ENCODE measurements around the gene XRCC1. TPM values are rescaled to one million over a fixed set of nuclear protein-coding genes. Genes with fewer than 3 reads are reported as not detected.

XRCC1 gene
- total and polyA plus RNA-seq, 4 experiments from 2014 or later = 16.3 to 41.0 (median 31.2) TPM

DNA sequence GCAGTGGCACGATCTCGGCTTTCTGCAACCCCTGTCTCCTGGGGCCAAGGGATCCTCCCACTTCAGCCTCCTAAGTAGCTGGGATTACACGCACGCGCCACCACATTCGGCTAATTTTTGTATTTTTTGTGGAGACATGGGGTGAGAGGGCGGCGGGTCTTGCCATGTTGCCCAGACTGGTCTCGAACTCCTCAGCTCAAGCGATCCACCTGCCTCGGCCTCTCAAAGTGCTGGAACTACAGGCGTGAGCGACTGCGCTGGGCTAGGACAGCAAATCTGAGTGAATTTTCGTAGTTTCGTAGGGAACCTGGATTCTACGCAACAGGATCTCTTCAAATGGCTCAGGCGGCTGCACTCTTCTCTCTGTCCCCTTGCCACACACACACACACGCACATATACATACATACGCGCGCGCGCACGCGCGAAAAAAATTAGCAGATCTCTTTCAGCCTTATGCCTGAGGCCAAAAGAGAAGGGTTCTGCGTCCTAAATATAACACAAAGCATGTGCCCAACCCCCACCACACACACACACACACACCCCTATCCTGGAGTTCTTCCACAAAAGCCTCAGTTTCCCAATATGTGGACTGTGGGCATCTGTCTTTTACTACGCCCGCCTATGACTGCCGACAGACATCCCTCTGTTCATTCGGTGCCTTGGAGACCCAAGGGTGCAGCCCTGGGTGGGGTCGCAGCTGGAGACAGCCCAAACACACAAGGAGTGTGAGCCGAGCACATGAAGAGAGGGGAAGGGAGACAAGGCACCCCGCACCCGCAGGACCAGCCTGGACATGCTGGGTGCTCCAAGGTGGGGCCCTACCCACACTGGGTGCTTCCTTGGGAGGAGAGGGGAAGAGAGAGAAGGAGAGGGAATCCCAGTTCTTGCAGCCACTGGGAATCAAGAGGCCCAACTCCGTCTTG lies 890 bp upstream of the XRCC1 start:
- no peaks in the 10 kb centered on the region for H3K27me3 ChIP-seq (ENCODE audit: insufficient read depth, low read length)
- Mint-ChIP-seq H3K4me1 (peaks cover 15 to 65% (median 31%) of the 10 kb centered on the region in 4 donors), H3K36me3 (peaks cover 5 to 18% of the 10 kb centered on the region in 2 donors), H3K4me3 (peak overlapping the region; percentile 61 to 97 (median 96)), H3K9me3 (no peaks in the 10 kb centered on the region), H3K27me3 (peaks cover 0 to 2% of the 10 kb centered on the region in 2 donors), H3K27ac (peak overlapping the region; percentile 68 to 99 (median 98))
- H3K4me1 ChIP-seq (ENCODE audit: insufficient read depth, low read length) = peaks cover 23% of the 10 kb centered on the region
- H3K36me3 ChIP-seq (ENCODE audit: insufficient read depth, low read length) = no peaks in the 10 kb centered on the region
- ChIA-PET POLR2A (ENCODE audit: partially characterized antibody) (interaction anchor here (3.3 to 4.1 kb wide), 3 partner anchors 13 to 21 kb away, joined by 25 to 49 read pairs (median 29); partner anchors contain the start of genes IRGQ and ZNF576), CTCF (ENCODE audit: partially characterized antibody) (interaction anchor here (1.9 to 3.3 kb wide), 3 partner anchors 11 to 20 kb away, joined by 5 to 48 read pairs (median 31); partner anchors contain the start of genes IRGQ and ZNF576)
- peak overlapping the region in 1 of 2 donors; percentile 58 for H3K4me3 ChIP-seq (ENCODE audit: low read length in 2 of 2)
- peak overlapping the region; percentile 42 for H3K27ac ChIP-seq (ENCODE audit: low read depth, low read length)
- no peak for DNase-seq
- intact Hi-C loops (cut with micrococcal nuclease) = loop anchor here (1.0 to 5.0 kb wide), 5 partner anchors 14 to 72 kb away; partner anchors contain the start of genes IRGQ, PHLDB3, ZNF428 and ZNF575
- H3K9me3 ChIP-seq (ENCODE audit: control insufficient read depth in 1 of 2, low read length in 2 of 2) = no peaks in the 10 kb centered on the region

DNA sequence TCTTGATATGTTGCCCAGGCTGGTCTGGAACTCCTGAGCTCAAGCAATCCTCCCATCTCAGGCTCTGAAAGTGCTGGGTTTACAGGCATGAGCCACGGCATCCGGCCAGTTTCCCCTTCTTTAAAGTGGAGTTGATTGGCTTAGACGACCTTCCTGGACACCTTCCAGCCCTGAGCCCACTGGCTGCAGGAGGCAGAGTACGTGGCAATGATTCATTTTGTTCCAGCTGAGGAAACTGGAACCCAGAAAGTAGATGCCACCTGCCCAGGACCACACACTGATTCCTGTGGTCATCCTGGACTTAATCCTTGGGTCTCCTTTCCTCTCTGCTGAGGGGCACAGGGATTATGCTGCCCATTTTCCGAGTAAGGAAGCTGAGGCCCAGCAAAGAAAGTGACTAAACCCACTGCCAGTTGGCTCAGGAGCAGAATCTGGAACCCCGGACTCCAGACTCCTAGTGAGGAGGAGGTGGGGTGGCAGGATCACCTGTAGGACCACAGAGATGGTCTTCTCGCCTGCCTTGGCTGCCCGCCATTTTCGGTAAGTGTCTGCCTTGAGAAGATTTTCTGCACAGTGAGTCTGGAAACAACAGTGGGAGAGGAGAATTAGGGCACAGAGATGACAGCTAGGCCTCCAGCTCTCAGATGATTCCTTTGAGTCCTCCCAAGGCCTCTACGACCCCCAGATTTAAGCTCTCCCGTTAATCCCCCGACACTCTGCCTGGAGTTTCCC lies 737 bp downstream of the XRCC1 start:
- Mint-ChIP-seq H3K36me3 (peaks cover 10 to 22% of the 10 kb centered on the region in 2 donors), H3K4me3 (peak overlapping the region; percentile 93 to 99 (median 96)), H3K4me1 (peaks cover 19 to 74% (median 40%) of the 10 kb centered on the region in 4 donors), H3K9me3 (no peaks in the 10 kb centered on the region), H3K27ac (peak overlapping the region; percentile 98 to 99 (median 99)), H3K27me3 (peaks cover 0 to 2% of the 10 kb centered on the region in 2 donors)
- H3K27me3 ChIP-seq (ENCODE audit: insufficient read depth, low read length) = no peaks in the 10 kb centered on the region
- H3K36me3 ChIP-seq (ENCODE audit: insufficient read depth, low read length) = no peaks in the 10 kb centered on the region
- peak overlapping the region; percentile 79 to 100 for H3K4me3 ChIP-seq (ENCODE audit: low read length in 2 of 2)
- H3K27ac ChIP-seq (ENCODE audit: low read depth, low read length) = peak overlapping the region; percentile 99
- peaks cover 23% of the 10 kb centered on the region for H3K4me1 ChIP-seq (ENCODE audit: insufficient read depth, low read length)
- DNase-seq = peak in 1 of 5 donors; percentile 6
- ChIA-PET POLR2A (ENCODE audit: partially characterized antibody) (interaction anchor here (0.7 to 4.1 kb wide), 11 partner anchors 10 to 180 kb away, joined by 3 to 49 read pairs (median 7); partner anchors contain the start of genes ETHE1, IRGQ, SMG9 and ZNF575), CTCF (ENCODE audit: partially characterized antibody) (interaction anchor here (0.7 to 3.3 kb wide), 12 partner anchors 10 to 142 kb away, joined by 3 to 48 read pairs (median 5); partner anchors contain the start of genes IRGQ, ZNF575 and ZNF576)
- H3K9me3 ChIP-seq (ENCODE audit: control insufficient read depth in 1 of 2, low read length in 2 of 2) = no peaks in the 10 kb centered on the region
- intact Hi-C loops (cut with micrococcal nuclease) = loop anchor here (1.0 to 5.0 kb wide), 5 partner anchors 12 to 70 kb away; partner anchors contain the start of genes IRGQ, PHLDB3, ZNF428 and ZNF575

DNA sequence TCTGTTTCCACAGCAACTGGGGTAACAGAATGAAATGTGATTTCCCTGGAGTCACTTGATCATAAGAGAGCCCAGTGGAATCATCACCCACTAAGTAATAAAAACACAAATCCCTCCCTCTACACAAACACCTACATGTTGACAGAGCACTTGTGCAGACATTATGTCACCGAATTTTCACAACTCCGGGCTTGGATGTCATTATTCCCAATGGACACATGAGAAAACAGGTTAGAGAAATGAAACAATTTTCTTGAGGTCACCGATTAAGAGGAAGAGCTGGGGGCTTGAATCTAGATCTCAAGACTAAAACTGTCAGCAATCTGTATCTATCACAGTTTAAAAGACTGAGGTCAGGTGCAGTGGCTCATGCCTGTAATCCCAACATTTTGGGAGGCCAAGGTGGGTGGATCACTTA lies 3.1 kb downstream of the XRCC1 start:
- peaks cover 19 to 64% (median 38%) of the 10 kb centered on the region in 4 donors for H3K4me1 Mint-ChIP-seq

DNA sequence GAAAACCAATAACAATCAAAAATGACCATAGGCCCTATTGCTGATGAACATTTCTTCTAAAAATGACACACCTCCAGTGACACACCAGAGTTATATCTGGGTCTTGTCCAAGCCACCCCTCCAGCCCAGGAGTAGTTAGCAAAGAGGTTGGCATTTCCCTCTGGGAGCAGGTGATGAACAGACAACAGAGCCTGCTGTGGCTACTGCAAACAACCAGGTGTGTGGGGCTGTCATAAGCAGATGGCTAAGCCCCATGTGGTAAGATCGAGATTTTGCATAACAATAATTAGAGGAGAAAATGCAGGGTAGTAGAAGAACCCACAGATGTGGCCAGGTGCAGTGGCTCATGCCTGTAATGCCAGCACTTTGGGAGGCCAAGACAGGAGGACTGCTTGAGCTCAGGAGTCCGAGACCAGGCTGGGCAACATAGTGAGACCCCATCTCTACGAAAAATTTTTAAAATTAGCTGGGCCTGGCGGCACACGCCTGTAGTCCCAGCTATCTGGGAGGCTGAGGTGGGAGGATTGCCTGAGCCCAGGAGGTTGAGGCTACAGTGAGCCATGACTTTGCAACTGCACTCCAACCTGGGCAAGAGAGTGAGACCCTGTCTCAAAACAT lies 5.0 kb downstream of the XRCC1 start:
- Histone ChIP-seq H3K36me3 (ENCODE audit: insufficient read depth, low read length) (no peaks in the 10 kb centered on the region), H3K27me3 (ENCODE audit: insufficient read depth, low read length) (no peaks in the 10 kb centered on the region), H3K4me3 (ENCODE audit: low read length in 2 of 2) (no peak overlapping the region), H3K9me3 (ENCODE audit: control insufficient read depth in 1 of 2, low read length in 2 of 2) (no peaks in the 10 kb centered on the region), H3K27ac (ENCODE audit: low read depth, low read length) (no peak overlapping the region), H3K4me1 (ENCODE audit: insufficient read depth, low read length) (peaks cover 16% of the 10 kb centered on the region)
- intact Hi-C loops (cut with micrococcal nuclease) = no loop called here
- Mint-ChIP-seq H3K27ac (peak overlapping the region in 6 of 7 donors; percentile 6 to 83 (median 53)), H3K27me3 (no peaks in the 10 kb centered on the region), H3K4me1 (peaks cover 21 to 56% (median 38%) of the 10 kb centered on the region in 4 donors), H3K36me3 (peaks cover 10 to 21% of the 10 kb centered on the region in 2 donors), H3K9me3 (peaks cover 0 to 2% (median 0%) of the 10 kb centered on the region in 8 donors), H3K4me3 (no peak overlapping the region)
- CTCF ChIA-PET (ENCODE audit: partially characterized antibody) = interaction anchor here (2.8 to 3.9 kb wide), 2 partner anchors 15 to 25 kb away, joined by 16 to 24 read pairs; partner anchors contain the start of genes IRGQ and ZNF576
- DNase-seq = no peak
- POLR2A ChIA-PET (ENCODE audit: partially characterized antibody) = interaction anchor here (1.9 kb wide), 1 partner anchor 25 kb away, joined by 5 read pairs; the partner anchor contains the start of gene IRGQ

More for the DNA sequence above, 3.1 kb downstream of the XRCC1 start:
- Mint-ChIP-seq H3K9me3 (no peaks in the 10 kb centered on the region), H3K27me3 (no peaks in the 10 kb centered on the region), H3K27ac (peak overlapping the region; percentile 3 to 86 (median 66)), H3K4me3 (peak overlapping the region in 1 of 8 donors; percentile 3), H3K36me3 (peaks cover 10 to 22% of the 10 kb centered on the region in 2 donors)
- ChIA-PET CTCF (ENCODE audit: partially characterized antibody) (interaction anchor here (1.2 to 3.9 kb wide), 2 partner anchors 17 to 36 kb away, joined by 6 to 24 read pairs; no protein-coding TSS in a partner anchor), POLR2A (ENCODE audit: partially characterized antibody) (no interaction called here)
- no peaks in the 10 kb centered on the region for H3K36me3 ChIP-seq (ENCODE audit: insufficient read depth, low read length)
- no peak overlapping the region for H3K4me3 ChIP-seq (ENCODE audit: low read length in 2 of 2)
- no peaks in the 10 kb centered on the region for H3K9me3 ChIP-seq (ENCODE audit: control insufficient read depth in 1 of 2, low read length in 2 of 2)
- no peaks in the 10 kb centered on the region for H3K27me3 ChIP-seq (ENCODE audit: insufficient read depth, low read length)
- peaks cover 23% of the 10 kb centered on the region for H3K4me1 ChIP-seq (ENCODE audit: insufficient read depth, low read length)
- H3K27ac ChIP-seq (ENCODE audit: low read depth, low read length) = no peak overlapping the region
- intact Hi-C loops (cut with micrococcal nuclease) = no loop called here
- no peak for DNase-seq

DNA sequence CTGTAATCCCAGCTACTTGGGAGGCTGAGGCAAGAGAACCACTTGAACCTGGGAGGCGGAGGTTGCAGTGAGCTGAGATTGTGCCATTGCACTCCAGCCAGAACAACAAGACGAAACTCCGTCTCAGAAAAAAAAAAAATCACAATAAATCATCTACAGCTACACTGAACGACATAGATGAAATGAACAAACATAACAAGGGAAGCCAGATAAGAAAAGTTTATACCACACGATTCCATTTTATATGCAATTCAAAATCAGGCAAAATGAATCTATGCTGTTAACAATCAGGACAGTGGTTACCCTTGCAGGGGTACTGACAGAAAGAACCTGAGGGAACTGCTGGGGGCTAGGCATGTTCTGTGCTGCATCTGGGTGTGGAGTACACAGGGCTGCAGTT lies 5.7 kb downstream of the XRCC1 start:
- Mint-ChIP-seq H3K9me3 (peaks cover 0 to 2% (median 0%) of the 10 kb centered on the region in 8 donors), H3K36me3 (peaks cover 10 to 16% of the 10 kb centered on the region in 2 donors), H3K4me3 (peak overlapping the region in 2 of 8 donors; percentile 24 to 54), H3K4me1 (peaks cover 20 to 56% (median 34%) of the 10 kb centered on the region in 4 donors), H3K27me3 (no peaks in the 10 kb centered on the region), H3K27ac (peak overlapping the region in 6 of 7 donors; percentile 6 to 79 (median 42))
- H3K27me3 ChIP-seq (ENCODE audit: insufficient read depth, low read length) = no peaks in the 10 kb centered on the region
- no peaks in the 10 kb centered on the region for H3K9me3 ChIP-seq (ENCODE audit: control insufficient read depth in 1 of 2, low read length in 2 of 2)
- H3K4me3 ChIP-seq (ENCODE audit: low read length in 2 of 2) = no peak overlapping the region
- no peak for DNase-seq
- no peaks in the 10 kb centered on the region for H3K36me3 ChIP-seq (ENCODE audit: insufficient read depth, low read length)
- H3K27ac ChIP-seq (ENCODE audit: low read depth, low read length) = no peak overlapping the region
- ChIA-PET CTCF (ENCODE audit: partially characterized antibody) (interaction anchor here (2.8 to 3.9 kb wide), 2 partner anchors 14 to 25 kb away, joined by 16 to 24 read pairs; partner anchors contain the start of genes IRGQ and ZNF576), POLR2A (ENCODE audit: partially characterized antibody) (interaction anchor here (1.9 kb wide), 1 partner anchor 25 kb away, joined by 5 read pairs; the partner anchor contains the start of gene IRGQ)
- H3K4me1 ChIP-seq (ENCODE audit: insufficient read depth, low read length) = peaks cover 16% of the 10 kb centered on the region
- intact Hi-C loops (cut with micrococcal nuclease) = loop anchor here (10.0 kb wide), 1 partner anchor 215 kb away; the partner anchor contains the start of gene KCNN4

DNA sequence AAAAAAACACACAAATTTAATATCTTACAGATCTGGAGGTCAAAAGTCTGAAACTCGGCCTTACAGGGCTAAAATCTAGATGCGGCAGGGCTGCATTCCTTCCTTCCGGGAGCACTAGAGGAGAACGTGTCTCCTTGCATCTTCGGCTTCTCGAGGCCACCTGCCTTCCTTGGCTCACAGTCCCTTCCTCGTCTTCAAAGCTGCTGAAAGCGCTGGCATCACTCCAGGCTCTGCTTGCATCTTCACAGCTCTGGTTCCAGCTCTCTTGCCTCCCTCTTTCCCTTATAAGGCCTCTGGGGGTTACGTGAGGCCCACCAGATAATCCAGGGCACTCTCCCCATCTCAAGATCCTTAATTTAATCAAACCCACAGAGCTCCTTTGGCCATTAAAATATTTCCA lies 10.5 kb downstream of the XRCC1 start:
- DNase-seq = no peak
- intact Hi-C loops (cut with micrococcal nuclease) = loop anchor here (10.0 kb wide), 1 partner anchor 220 kb away; the partner anchor contains the start of gene KCNN4
- no peak overlapping the region for H3K4me3 Mint-ChIP-seq

More for the DNA sequence above, 10.5 kb downstream of the XRCC1 start:
- no peaks in the 10 kb centered on the region for H3K36me3 ChIP-seq (ENCODE audit: insufficient read depth, low read length)
- H3K4me3 ChIP-seq (ENCODE audit: low read length in 2 of 2) = no peak overlapping the region
- POLR2A ChIA-PET (ENCODE audit: partially characterized antibody) = interaction anchor here (0.6 to 6.1 kb wide), 5 partner anchors 9 to 41 kb away, joined by 3 to 41 read pairs (median 3); partner anchors contain the start of genes IRGQ, XRCC1 and ZNF576
- Mint-ChIP-seq H3K9me3 (peaks cover 0 to 2% (median 0%) of the 10 kb centered on the region in 8 donors), H3K4me1 (peaks cover 37 to 64% (median 44%) of the 10 kb centered on the region in 4 donors), H3K27me3 (no peaks in the 10 kb centered on the region), H3K36me3 (peaks cover 11 to 17% of the 10 kb centered on the region in 2 donors), H3K27ac (peak overlapping the region; percentile 29 to 92 (median 80))
- peaks cover 45% of the 10 kb centered on the region for H3K4me1 ChIP-seq (ENCODE audit: insufficient read depth, low read length)
- H3K27ac ChIP-seq (ENCODE audit: low read depth, low read length) = no peak overlapping the region
- H3K9me3 ChIP-seq (ENCODE audit: control insufficient read depth in 1 of 2, low read length in 2 of 2) = no peaks in the 10 kb centered on the region
- CTCF ChIA-PET (ENCODE audit: partially characterized antibody) = interaction anchor here (1.1 to 7.0 kb wide), 4 partner anchors 10 to 32 kb away, joined by 3 to 59 read pairs (median 12); partner anchors contain the start of genes IRGQ, XRCC1, ZNF575 and ZNF576
- H3K27me3 ChIP-seq (ENCODE audit: insufficient read depth, low read length) = no peaks in the 10 kb centered on the region

Data from CD4-positive, alpha-beta memory T cell (primary cell).